GM19035 (cell line): ENCODE data around the gene HSD17B1.
A peak's percentile ranks its signal among the peaks of the same experiment; 100 is the strongest.
"Not testable (repeated sequence)": the region's sequence is repeated elsewhere in the genome, so short reads cannot be mapped to it uniquely, and the experiment has no call there.

ENCODE experiments used
- ATAC-seq: cut with Tn5 transposase; IDR thresholded peaks from one replicate; pipeline ENCODE4 v1.9.1; 2021; ENCODE audit not compliant: unreplicated experiment

The HSD17B1 gene

GRCh38 chr17:42522798-42523278 lies 29.9 kb upstream of the HSD17B1 start:
- no peak for ATAC-seq

- no peak for ATAC-seq
Measured at GRCh38 chr17:42525221-42525620, 27.5 kb upstream of the HSD17B1 start.

GRCh38 chr17:42526031-42526444 lies 26.7 kb upstream of the HSD17B1 start:
- ATAC-seq = no peak

- no peak for ATAC-seq
Measured at GRCh38 chr17:42527932-42528331, 24.8 kb upstream of the HSD17B1 start.

GRCh38 chr17:42529061-42529460 lies 23.7 kb upstream of the HSD17B1 start:
- no peak for ATAC-seq

- ATAC-seq = no peak
Measured at GRCh38 chr17:42530952-42531454, 21.7 kb upstream of the HSD17B1 start.

GRCh38 chr17:42531455-42532354 lies 21.0 kb upstream of the HSD17B1 start:
- ATAC-seq = no peak

GRCh38 chr17:42535155-42536047 lies 17.3 kb upstream of the HSD17B1 start:
- ATAC-seq = no peak

- peak; percentile 84 for ATAC-seq
Measured at GRCh38 chr17:42536048-42536371, 16.7 kb upstream of the HSD17B1 start, which contains the start of gene NAGLU. Gene NAGLU, plus strand, starts transcription at chr17:42536241. Its CDS starts 32 bp downstream, at chr17:42536273.

GRCh38 chr17:42536372-42537155 lies 16.2 kb upstream of the HSD17B1 start:
- peak; percentile 60 for ATAC-seq

GRCh38 chr17:42537156-42537805 lies 15.4 kb upstream of the HSD17B1 start:
- no peak for ATAC-seq

GRCh38 chr17:42537826-42538451 lies 14.8 kb upstream of the HSD17B1 start:
- no peak for ATAC-seq

GRCh38 chr17:42538482-42538881 lies 14.2 kb upstream of the HSD17B1 start:
- ATAC-seq = no peak

- ATAC-seq = not testable (repeated sequence)
Measured at GRCh38 chr17:42540558-42540957, 12.2 kb upstream of the HSD17B1 start.

- no peak for ATAC-seq
Measured at GRCh38 chr17:42541041-42541833, 11.5 kb upstream of the HSD17B1 start.

- ATAC-seq = no peak
Measured at GRCh38 chr17:42543190-42544079, 9.3 kb upstream of the HSD17B1 start.

- ATAC-seq = no peak
Measured at GRCh38 chr17:42544874-42545283, 7.8 kb upstream of the HSD17B1 start.
